22Rv1 (cell line): ENCODE measurements around the gene MLXIPL.
A peak's percentile ranks its signal among the peaks of the same experiment; 100 is the strongest.

Experiments
- ZFX ChIP-seq: fragments of 450-650 bp; IDR thresholded peaks from 2 replicates; pipeline ENCODE4 v1.6.1; 2017; ENCODE audit warnings: antibody characterized with exemption, borderline replicate concordance
- TF ChIP-seq, protein P1 (sequence below): fragments of 450-650 bp; IDR thresholded peaks from 2 replicates; pipeline ENCODE4 v1.5.1; 2017; ENCODE audit warnings: mild to moderate bottlenecking

DNA sequence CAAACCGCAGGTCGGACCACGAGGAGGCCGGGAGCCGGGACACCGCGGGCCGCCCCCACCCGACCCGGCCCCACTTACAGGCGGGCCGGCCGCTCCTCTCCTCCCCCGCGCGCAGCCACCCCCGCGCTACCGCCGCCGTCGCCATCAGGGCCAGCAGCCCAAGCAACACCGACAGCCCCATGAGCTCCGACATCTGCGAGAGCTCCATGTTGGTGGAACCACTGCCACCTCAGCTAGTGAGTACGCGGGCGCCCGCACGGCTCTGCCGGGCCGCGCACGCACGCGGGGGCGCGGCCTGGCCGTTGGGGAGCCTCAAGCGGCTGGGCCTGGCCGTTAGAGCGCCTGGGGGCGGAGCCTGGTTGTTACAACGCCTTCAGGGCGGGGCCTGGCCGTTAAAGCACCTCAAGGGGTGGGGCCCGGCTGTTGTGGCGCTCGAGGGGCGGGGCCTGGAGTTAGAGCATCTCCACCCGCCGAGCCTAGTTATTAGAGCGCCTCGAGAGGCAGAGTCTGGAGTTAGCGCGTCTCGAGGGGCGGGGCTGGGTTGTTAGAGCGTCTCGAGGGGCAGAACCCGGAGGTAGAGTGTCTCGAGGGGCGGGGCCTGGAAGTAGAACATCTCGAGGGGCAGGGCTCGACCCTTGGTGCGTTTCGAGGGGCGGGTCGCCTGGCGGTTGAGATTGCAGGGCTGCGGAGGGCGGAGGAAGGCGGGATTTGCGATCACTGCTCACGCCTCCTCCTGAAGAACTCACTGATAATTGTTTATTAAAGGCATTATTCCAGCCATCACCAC, 45.8 kb downstream of the MLXIPL start, which contains the start of gene TBL2:
- TF ChIP-seq, protein P1, sequence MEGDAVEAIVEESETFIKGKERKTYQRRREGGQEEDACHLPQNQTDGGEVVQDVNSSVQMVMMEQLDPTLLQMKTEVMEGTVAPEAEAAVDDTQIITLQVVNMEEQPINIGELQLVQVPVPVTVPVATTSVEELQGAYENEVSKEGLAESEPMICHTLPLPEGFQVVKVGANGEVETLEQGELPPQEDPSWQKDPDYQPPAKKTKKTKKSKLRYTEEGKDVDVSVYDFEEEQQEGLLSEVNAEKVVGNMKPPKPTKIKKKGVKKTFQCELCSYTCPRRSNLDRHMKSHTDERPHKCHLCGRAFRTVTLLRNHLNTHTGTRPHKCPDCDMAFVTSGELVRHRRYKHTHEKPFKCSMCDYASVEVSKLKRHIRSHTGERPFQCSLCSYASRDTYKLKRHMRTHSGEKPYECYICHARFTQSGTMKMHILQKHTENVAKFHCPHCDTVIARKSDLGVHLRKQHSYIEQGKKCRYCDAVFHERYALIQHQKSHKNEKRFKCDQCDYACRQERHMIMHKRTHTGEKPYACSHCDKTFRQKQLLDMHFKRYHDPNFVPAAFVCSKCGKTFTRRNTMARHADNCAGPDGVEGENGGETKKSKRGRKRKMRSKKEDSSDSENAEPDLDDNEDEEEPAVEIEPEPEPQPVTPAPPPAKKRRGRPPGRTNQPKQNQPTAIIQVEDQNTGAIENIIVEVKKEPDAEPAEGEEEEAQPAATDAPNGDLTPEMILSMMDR, result peak; percentile 12
- no peak for TF ChIP-seq ZFX
